BE2C (cell line): ENCODE measurements around the gene KRT31. TPM values are rescaled to one million over a fixed set of nuclear protein-coding genes. Genes with fewer than 3 reads are reported as not detected.

Experiments
- DNase-seq: peaks from one replicate; pipeline ENCODE4 v3.0.0-alpha.2; 2020
- H3K27me3 ChIP-seq: fragments of 250-450 bp; sonication (Bioruptor Pico); 2 replicates; pipeline ENCODE4 v1.5.1; 2020; ENCODE audit warnings: mild to moderate bottlenecking
- H3K36me3 ChIP-seq: fragments of 250-450 bp; sonication (Bioruptor Pico); 2 replicates; pipeline ENCODE4 v1.5.1; 2020; ENCODE audit warnings: mild to moderate bottlenecking
- H3K4me1 ChIP-seq: fragments of 250-450 bp; sonication (Bioruptor Pico); 2 replicates; pipeline ENCODE4 v1.5.1; 2020
- H3K4me3 ChIP-seq: 2 replicates; pipeline ENCODE4 v1.5.1; 2011; ENCODE audit warnings: low read depth, low read length
- H3K9me3 ChIP-seq: fragments of 250-450 bp; sonication (Bioruptor Pico); 2 replicates; pipeline ENCODE4 v1.5.1; 2020
- polyA plus RNA-seq: library from polyadenylated mRNA; unstranded; fragments of >200 nt; gene quantifications from one replicate; pipeline ENCODE4 v1.2.1, GENCODE V29; 2012; ENCODE audit warnings: low read depth, missing spikeins; ENCODE audit not compliant: insufficient read length, insufficient read depth
- TF ChIP-seq, protein P1 (sequence below): IDR thresholded peaks from 2 replicates; pipeline ENCODE4 v1.5.1; 2012; ENCODE audit warnings: mild to moderate bottlenecking, low read depth, low read length

Gene KRT31
- polyA plus RNA-seq, result not detected

DNA sequence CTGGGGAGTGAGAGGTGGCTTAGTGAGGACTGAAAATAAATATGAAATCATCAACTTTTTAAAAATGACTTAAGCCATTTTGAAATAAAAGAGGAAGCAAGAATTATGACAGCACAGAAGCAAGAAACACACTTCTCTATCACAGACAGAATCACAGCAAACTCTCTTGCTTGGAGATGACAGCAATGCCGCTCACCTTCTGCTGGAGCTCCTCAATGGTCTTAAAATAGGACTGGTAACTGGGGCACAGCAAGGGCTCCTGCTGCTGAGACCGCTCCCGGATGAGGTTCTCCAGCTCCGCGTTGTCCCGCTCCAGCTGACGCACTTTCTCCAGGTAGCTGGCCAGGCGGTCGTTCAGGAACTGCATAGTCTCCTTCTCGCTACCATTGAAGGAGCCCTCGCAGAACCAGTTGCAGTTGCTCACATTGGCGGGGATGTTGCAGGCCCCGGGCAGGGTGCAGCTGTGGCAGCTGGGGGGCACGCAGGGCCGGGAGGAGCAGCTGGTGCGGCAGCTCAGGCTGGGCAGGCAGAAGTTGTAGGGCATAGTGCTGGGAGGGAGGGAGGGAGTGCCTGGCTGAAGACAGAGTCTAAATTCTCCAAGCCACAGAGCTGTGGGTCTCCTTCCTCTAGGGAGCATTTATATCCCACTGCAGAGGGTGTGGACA, at the start of gene KRT31:
Gene KRT31 (minus strand): TSS at position 613 of the 665 bp plus-strand sequence. CDS start 69 bp downstream, at position 544.
- TF ChIP-seq, protein P1, sequence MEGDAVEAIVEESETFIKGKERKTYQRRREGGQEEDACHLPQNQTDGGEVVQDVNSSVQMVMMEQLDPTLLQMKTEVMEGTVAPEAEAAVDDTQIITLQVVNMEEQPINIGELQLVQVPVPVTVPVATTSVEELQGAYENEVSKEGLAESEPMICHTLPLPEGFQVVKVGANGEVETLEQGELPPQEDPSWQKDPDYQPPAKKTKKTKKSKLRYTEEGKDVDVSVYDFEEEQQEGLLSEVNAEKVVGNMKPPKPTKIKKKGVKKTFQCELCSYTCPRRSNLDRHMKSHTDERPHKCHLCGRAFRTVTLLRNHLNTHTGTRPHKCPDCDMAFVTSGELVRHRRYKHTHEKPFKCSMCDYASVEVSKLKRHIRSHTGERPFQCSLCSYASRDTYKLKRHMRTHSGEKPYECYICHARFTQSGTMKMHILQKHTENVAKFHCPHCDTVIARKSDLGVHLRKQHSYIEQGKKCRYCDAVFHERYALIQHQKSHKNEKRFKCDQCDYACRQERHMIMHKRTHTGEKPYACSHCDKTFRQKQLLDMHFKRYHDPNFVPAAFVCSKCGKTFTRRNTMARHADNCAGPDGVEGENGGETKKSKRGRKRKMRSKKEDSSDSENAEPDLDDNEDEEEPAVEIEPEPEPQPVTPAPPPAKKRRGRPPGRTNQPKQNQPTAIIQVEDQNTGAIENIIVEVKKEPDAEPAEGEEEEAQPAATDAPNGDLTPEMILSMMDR, result no peak
- H3K4me1 ChIP-seq, result no peaks in the 10 kb centered on the region
- no peaks in the 10 kb centered on the region for H3K36me3 ChIP-seq
- DNase-seq, result no peak
- peaks cover 7% of the 10 kb centered on the region for H3K27me3 ChIP-seq
- H3K9me3 ChIP-seq, result no peaks in the 10 kb centered on the region
- H3K4me3 ChIP-seq, result no peak within 1 kb of the TSS

DNA sequence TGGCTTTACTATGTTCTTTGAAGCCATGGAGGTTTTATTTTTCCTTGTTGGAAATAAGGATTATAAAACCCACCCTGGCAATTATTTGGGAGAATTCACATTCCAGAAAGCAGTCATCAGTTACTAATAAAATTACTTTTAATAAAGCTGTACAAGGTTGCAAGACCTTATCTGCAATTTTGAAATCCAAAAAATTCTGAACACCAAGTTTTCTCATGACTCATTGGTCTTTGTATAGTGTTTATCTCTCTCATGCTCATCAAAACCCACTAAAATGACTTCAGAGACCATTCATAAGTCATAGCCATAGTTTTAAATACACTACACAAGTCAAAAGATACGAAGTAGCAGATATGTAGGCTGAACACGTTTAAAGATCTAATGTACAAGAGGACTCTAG, 49.4 kb upstream of the KRT31 start:
- Histone ChIP-seq H3K4me3 (no peak overlapping the region), H3K9me3 (peaks cover 3% of the 10 kb centered on the region; the same call in 1 of the 2 replicates), H3K4me1 (no peaks in the 10 kb centered on the region), H3K27me3 (peaks cover 4% of the 10 kb centered on the region; the same call in 1 of the 2 replicates), H3K36me3 (no peaks in the 10 kb centered on the region)
- TF ChIP-seq, protein P1, result no peak
- DNase-seq, result no peak

DNA sequence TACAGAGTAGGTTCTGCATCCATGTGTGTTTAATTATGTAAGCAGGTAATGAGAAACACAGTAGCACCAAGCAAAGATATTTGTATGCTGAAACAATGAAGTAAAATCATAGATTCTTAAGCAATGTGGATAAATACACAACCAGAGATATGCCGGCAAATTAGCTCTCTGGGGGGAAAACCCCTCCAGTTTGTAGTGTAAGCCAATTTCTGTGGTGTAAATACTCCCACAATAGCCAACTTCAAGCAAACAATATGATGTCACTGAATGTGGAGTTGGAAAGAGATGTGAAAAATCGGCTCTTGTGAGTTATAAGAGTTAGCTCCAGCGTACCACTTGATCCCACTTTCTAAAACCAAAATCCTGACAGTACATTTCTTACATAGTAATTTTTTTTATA, 47.2 kb upstream of the KRT31 start:
- DNase-seq, result no peak
- Histone ChIP-seq H3K4me3 (no peak overlapping the region), H3K9me3 (no peaks in the 10 kb centered on the region), H3K27me3 (peaks cover 4% of the 10 kb centered on the region; the same call in 1 of the 2 replicates), H3K4me1 (no peaks in the 10 kb centered on the region), H3K36me3 (no peaks in the 10 kb centered on the region)
- TF ChIP-seq, protein P1, result no peak

DNA sequence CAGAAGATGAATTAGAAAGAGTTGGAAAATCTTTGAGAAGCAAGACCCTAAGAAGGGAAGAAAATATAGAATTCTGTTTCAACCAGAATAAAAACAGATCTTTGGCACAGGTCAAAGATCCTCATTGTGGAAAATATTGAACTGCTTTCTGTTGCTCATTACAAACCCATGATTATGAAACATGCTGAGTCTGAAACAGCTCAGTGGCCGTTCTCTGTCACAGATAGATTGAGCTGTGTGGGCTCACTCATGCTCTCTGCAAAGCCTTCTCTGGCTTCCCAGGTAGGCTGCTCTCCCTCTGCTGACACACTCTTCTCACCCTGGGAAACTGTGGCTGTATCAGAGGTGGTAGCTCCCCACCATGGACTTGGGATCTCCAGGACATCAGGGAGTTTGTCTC, 46.8 kb upstream of the KRT31 start:
- Histone ChIP-seq H3K9me3 (no peaks in the 10 kb centered on the region), H3K4me3 (no peak overlapping the region), H3K4me1 (no peaks in the 10 kb centered on the region), H3K27me3 (peaks cover 4% of the 10 kb centered on the region; the same call in 1 of the 2 replicates), H3K36me3 (no peaks in the 10 kb centered on the region)
- TF ChIP-seq, protein P1, result no peak
- no peak for DNase-seq

DNA sequence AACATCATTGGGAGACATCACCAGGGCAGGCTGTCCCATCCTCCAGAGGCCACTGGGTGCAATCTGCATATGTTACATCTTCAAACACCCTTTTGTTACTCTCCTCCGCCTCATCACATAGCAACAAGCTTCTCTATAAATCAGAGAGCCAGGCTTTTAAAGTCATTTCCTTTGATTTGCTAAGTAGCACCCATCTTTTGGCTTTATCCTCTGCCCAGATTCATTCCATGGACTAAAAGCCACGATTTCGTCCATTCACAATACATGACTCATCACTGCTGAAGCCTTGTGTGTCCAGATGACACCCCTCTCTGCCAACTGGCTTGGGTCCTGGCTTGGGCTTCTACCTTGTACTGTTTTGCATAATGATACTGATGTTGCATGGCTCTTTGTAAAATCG, 45.3 kb upstream of the KRT31 start:
- Histone ChIP-seq H3K4me3 (no peak overlapping the region), H3K9me3 (no peaks in the 10 kb centered on the region), H3K36me3 (no peaks in the 10 kb centered on the region), H3K27me3 (peaks cover 4% of the 10 kb centered on the region; the same call in 1 of the 2 replicates), H3K4me1 (no peaks in the 10 kb centered on the region)
- DNase-seq, result no peak
- TF ChIP-seq, protein P1, result no peak

DNA sequence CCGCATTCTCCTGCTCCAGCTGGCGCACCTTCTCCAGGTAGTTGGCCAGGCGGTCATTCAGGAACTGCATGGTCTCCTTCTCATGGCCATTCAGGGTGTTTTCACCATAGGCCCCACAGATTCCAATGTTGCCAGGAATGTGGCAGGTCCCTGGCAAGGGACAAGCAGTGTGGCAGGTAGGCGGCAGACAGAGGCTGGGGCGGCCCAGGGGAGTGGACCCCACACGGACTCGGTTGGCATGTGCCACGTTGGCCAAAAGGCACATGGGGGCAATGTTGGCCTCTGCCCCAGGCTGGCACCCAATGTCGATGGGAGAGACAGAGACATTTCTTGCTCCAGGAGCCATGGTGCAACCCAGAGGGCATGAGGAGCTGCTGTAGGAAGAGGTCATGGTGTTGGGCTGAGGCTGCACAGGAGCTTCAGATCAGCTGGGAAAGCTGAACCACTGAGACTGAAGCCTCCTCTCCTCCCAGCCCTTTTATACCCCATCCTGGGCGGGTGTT, 43.2 kb upstream of the KRT31 start, which contains the start of gene KRT38:
Gene KRT38 (minus strand): TSS at position 453 of the 503 bp plus-strand sequence. CDS start 62 bp downstream, at position 391.
- DNase-seq, result no peak
- no peaks in the 10 kb centered on the region for H3K4me1 ChIP-seq
- TF ChIP-seq, protein P1, result no peak
- no peaks in the 10 kb centered on the region for H3K36me3 ChIP-seq
- peaks cover 4% of the 10 kb centered on the region; the same call in 1 of the 2 replicates for H3K27me3 ChIP-seq
- H3K9me3 ChIP-seq, result no peaks in the 10 kb centered on the region
- no peak within 1 kb of the TSS for H3K4me3 ChIP-seq
